NCI-H128 (cell line): ENCODE measurements around the gene TWSG1.
"Not testable (repeated sequence)": the region's sequence is repeated elsewhere in the genome, so short reads cannot be mapped to it uniquely, and the experiment has no call there.

Source experiments
- DNase-seq: peaks from one replicate; lab custom pipeline; 2025; ENCODE audit not compliant: unreplicated experiment; lab: John Stamatoyannopoulos, UW

Gene TWSG1

GRCh38 chr18:9422816-9423519 is 88.4 kb downstream of the TWSG1 start:
- DNase-seq: no peak

- DNase-seq: not testable (repeated sequence)
Measured at GRCh38 chr18:9423648-9424047, 89.1 kb downstream of the TWSG1 start.

DNA sequence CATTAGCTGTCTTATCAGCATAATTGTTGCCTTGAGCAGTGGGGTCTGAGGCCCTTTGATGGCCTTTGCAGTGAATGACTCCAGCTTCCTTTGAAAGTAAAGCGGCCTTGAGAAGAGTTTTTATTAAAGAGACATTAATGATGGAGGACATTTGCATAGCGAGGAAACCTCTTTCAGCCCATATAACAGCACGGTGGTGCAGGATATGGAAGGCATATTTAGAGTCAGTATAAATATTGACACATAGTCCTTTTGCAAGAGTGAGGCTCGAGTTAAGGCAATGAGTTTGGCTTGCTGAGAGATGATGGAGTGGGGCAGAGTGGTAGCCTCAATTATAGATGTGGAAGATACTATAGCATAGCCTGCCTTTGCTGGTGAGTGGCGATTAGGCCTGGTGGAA is 89.7 kb downstream of the TWSG1 start:
- not testable (repeated sequence) for DNase-seq

DNA sequence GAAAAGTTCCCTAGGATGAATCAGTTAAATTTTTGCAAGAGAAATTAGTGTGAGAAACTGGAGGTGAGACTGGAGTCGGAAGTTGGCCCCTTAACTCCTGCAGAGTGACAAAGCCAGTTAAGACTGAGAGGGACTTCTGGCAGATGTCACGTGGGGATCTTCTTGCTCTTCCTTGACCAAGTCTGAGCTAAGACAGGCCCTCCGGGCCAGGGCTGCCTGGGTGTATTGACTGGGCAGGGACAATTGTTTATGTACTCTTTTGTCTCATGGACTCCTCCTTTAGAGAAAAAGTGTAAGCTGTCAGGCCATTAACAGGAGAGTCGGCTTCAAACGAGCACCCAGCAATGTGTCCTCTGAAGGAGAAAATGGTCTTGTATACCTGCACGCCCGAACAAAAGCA is 92.2 kb downstream of the TWSG1 start:
- no peak for DNase-seq

DNA sequence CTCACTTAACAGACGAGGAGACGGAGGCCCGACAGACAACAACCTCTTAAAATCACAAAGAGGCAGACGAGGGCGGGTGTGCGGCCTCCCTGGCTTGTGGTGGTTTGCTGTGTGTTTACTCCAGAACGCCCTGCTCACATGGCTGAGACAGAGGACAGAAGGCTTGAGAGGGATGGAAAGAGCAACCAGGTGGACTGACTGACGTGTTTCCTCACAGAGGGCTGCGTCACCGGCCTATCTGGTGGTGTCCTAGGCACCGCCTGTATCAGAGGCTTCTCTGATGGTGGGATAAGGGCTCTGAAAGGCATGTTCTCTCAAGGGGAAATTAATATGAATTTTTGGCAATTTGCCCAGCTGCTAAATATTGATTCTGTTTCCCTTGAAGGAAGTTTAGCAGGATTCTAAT is 93.7 kb downstream of the TWSG1 start:
- no peak for DNase-seq

DNA sequence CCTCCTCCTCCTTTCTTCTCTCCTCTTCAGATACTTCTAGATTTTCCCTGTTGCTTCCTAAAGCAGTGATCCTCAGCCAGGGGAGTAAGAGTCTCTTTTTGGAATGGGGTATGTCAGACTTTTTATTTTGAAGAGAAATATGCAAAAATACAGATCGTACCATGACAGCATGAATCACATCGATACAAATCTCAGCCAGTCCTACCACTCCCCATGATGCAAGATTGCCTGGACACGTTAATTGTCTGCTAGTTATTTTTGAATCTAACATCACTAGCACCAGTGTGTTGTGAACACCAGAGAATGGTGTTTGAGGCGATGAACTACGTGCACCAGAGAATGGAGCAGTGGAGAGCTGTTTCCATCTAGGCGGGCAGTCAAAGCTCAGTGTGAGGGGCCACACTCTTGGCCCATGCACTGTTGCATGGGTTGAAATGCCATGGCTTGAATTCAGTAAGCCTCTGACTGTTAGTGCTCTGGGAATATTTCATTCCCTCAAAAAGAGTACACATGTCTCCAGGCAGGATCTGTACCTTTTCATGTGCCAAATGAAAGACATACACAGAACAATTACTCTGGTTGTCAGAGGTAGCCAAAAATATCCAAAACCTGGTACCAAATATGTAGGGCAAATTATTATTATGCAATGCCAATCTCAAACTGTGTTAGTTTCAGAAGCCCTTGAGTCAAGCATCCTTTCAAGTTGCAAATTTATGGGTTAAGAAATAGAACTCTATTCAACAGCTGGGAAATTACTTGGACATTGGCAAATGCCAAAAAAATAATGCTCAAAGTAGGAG is 94.5 kb downstream of the TWSG1 start:
- DNase-seq: no peak

- no peak for DNase-seq
Measured at GRCh38 chr18:9429662-9429993, 95.1 kb downstream of the TWSG1 start.

DNA sequence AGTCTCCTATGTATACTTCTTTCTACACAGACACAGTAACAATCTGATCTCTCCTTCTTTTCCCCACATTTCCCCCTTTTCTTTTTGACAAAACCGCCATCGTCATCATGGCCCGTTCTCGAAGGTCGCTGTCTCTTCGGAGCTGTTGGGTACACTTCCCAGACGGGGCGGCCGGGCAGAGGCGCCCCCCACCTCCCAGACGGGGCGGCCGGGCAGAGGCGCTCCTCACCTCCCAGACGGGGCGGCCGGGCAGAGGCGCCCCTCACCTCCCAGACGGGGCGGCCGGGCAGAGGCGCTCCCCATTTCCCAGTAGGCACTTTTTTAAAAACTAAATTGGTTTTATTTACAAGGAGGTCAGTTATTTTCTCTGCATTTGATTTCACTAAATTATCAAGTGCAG is 95.7 kb downstream of the TWSG1 start:
- not testable (repeated sequence) for DNase-seq

GRCh38 chr18:9431296-9431695 is 96.7 kb downstream of the TWSG1 start:
- DNase-seq: no peak

GRCh38 chr18:9433122-9433521 is 98.5 kb downstream of the TWSG1 start:
- DNase-seq: not testable (repeated sequence)

DNA sequence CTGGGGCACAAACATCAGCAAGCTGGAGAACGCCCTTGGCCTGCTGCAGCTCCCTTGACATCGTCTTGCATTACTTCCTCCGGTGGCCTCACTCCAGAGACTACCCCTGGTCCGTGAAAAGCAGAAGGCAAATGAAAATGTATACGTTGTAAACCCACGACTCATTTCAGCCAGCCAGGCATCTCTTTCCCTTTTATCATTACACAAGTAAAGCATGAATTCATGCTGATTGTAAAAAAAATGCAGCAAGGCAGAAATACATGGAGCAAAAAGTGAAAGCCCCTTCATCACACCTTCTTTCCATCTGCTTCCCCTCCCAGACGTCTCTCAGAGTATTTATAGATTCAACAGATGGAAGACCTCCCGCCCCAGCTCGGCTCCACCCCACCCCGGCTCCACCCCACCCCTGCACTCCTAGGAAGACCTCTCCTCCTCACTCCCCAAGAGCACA is 99.1 kb downstream of the TWSG1 start:
- DNase-seq: no peak

- DNase-seq: no peak
Measured at GRCh38 chr18:9434122-9434701, 99.6 kb downstream of the TWSG1 start.

- DNase-seq: no peak
Measured at GRCh38 chr18:9435041-9435440, 100.5 kb downstream of the TWSG1 start.

DNA sequence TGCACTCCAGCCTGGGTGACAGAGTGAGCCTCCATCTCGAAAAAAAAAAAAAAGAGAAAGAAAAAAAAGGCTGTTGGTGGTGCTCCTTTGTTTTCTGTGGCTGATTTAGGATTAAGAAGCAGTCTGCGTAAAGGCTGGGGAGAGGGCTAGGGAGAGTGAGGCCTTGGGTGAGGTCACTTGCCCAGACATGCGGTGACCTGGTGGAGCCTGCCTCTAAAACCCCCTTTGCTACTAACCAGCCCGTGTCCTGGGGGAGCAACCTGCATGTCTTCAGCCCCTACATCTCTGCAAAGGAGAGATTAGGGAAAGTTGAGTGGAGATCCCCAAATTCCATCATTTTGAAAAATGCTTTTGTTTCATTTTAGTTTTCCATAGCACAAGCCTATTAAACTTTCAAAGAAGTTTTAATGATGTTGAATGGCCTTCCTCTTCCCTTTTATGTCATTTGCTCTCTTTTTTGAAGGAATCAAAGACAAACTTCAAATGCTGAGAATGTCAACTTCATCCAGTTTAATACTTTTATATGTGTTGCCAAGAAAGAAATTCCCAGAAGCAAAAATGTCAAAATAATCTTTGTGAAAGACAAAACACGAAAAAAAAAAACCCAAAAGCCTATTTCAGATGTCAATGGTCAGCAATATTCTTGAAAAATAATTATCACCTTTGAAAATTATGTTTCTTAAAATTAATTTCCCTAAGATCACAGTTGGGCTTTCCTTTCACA is 101.8 kb downstream of the TWSG1 start:
- DNase-seq: no peak

GRCh38 chr18:9437021-9437437 is 102.5 kb downstream of the TWSG1 start:
- no peak for DNase-seq

- no peak for DNase-seq
Measured at GRCh38 chr18:9437672-9438071, 103.1 kb downstream of the TWSG1 start.

- no peak for DNase-seq
Measured at GRCh38 chr18:9441061-9441460, 106.5 kb downstream of the TWSG1 start.

DNA sequence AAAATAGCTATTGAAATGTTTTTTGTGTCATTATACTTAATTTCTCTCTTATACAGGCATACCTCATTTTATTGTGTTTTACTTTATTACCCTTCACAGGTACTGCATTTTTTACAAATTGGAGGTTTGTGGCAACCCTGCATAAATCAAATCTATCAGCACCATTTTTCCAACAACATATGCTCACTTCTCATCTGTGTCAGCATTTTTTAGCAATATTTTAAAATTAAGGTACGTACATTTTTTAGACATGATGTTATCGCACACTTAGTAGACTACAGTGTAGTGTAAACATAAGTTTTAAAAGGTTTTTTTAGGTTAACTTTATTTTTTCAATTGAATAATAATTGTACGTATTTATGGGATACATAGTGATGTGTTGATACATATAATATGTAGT is 110.0 kb downstream of the TWSG1 start:
- DNase-seq: no peak

DNA sequence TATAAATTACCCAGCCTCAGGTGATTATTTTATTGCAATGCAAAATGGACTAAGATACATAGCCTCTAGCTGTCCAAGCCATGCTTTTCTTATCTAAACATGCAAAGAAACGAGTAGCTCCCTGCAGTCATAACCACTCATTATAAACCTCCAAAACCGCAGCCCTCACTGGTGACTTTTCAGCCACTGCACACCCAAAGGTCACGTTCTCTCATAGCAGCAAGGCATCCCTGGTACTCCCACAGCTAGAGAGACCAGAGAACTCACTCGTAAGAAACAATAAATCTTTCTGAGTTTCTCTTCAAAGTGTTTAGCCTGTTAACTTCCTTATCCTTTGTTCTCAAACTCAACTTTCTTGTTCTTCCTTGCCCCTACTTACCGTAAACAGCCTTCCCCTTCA is 112.3 kb downstream of the TWSG1 start:
- no peak for DNase-seq

DNA sequence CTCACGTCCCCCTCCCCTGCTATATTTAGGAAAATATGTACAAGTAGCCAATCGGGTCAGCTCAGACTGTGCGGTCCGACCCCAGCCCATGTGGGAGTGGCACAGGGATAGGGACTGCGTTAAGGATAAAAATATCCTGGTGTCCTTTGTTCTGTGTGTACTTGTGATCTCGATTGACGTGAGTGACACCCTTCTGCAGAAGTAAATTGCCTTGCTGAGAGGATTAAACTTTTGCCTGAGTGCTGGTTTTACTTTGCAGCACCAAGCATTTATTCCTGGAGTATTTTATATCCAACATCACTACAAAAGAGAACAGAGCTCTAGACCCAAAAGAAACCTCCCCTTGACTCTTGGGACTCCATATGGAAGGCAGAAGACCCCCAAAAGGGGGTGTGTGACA is 112.8 kb downstream of the TWSG1 start:
- DNase-seq: no peak

DNA sequence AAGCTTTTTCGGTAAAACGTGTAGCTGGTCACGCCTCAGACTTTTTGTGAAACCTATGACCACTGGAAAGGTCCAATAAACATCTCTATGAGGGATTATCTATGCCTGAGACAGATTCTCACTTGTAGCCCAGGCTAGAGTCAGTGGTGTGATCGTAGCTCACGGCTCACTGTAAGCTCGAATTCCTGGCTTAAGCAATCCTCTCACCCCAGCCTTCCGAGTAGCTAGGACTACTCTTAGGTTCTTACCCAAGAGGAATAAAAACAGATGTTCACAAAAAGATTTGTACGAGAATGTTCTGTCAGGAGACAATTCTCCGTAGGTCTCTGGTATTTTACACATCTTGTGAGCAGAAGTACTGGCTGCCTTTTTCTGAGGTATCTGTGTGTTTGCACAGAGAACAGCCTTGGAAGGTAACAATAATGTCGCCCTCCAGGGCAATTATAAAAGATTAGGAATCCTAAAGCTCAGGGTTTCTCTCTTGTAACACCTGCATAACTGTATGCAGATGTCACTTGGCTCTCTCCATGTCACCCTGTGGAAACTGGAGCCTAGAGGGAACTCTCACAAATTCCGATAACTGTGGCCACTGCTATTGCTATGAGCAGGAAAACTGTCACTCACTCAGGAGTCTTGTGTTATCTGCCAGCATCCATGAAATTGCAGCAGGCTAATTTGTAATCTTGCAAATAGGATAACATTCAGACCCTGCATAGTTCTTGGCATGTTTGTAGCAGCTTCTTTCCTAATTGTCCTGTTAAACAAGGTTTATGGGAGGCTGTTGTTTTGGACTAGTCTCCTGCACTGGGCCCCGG is 115.2 kb downstream of the TWSG1 start:
- DNase-seq: no peak
